ENCODE results near the gene OTOF. TPM values are rescaled to one million over a fixed set of nuclear protein-coding genes. Genes with fewer than 3 reads are reported as not detected.

The OTOF gene
- total and polyA plus RNA-seq, 2 of the 13 experiments (the other 11 are each of a cell fraction or from before 2014, with no cell fraction given): 0.04 TPM; not detected in 1

DNA sequence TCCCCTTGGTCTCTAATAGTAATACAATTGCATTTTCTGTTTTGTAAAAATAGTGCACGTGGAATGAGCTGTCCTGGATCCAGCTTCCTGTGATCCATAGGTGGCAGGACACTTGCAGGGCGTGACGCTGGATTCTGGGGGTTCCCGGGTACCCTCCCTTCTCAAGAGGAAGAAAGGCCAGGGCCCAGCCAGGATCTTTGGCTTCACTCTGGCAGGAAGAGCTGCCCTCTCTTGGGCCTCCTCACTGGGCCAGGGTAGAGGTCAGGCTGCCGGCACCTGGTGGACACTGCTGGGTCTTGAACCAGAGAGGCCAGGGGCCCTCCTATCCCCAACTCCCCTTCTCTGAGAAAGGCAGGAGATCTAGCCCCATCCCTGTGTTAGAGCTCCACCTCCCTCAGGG, 37.8 kb upstream of the OTOF start:
- intact Hi-C loops (cut with micrococcal nuclease; ENCODE audit: unreplicated experiment): no loop called here
- no peak overlapping the region for H3K4me3 ChIP-seq (replicated peaks in 1 of 3; ENCODE audit: insufficient read depth in 1 of 3, low read depth in 2 of 3, low read length in 3 of 3)
- H3K9ac ChIP-seq (ENCODE audit: insufficient read depth, low read depth, low read length): no peak overlapping the region
- WGBS (ENCODE audit: low lambda C conversion rate): 10% methylated on average over 5 of the region's 5 CpGs
- DNase-seq (ENCODE audit: low spot score) (no peak), ATAC-seq (no peak), FAIRE-seq (no peak)
- H3K27ac ChIP-seq (ENCODE audit: extremely low read length, insufficient read depth, low read length): no peak overlapping the region
- no peaks in the 10 kb centered on the region for H3K79me2 ChIP-seq (ENCODE audit: insufficient read depth, low read length)
- no peak overlapping the region for H2AFZ ChIP-seq (ENCODE audit: low read length)
- peaks cover 14 to 99% of the 10 kb centered on the region in 2 experiments for H3K27me3 ChIP-seq (ENCODE audit: control insufficient read depth in 1 of 2, insufficient read depth in 2 of 2, low read length in 2 of 2)
- ChIA-PET CTCF (ENCODE audit: low intra/inter-chr PET ratio, low total read pairs) (no interaction called here), POLR2A (no interaction called here)
- H3K4me2 ChIP-seq (ENCODE audit: low read depth, low read length): no peak overlapping the region
- BruUV-seq (replicated peaks): no TSS peak
- no peaks in the 10 kb centered on the region for H3K4me1 ChIP-seq (ENCODE audit: insufficient read depth, low read length)
- no peaks in the 10 kb centered on the region for H3K9me3 ChIP-seq (ENCODE audit: low read length)
- in situ Hi-C loops (cut with HindIII; ENCODE audit: extremely low pct_ligation_motif_present, low pct_unique_long_range_greater_than_20kb): no loop called here
- H3K36me3 ChIP-seq (replicated peaks in 1 of 2; ENCODE audit: control insufficient read depth in 1 of 2, insufficient read depth in 2 of 2, low read length in 2 of 2): no peaks in the 10 kb centered on the region
- H4K20me1 ChIP-seq (ENCODE audit: insufficient read depth, low read length): no peaks in the 10 kb centered on the region
- TF ChIP-seq NFKB2 (CRISPR knock-in tag; IDR thresholded peaks at IDR 0.05; ENCODE audit: borderline replicate concordance) (no peak), ZNF746 (CRISPR knock-in tag; IDR thresholded peaks at IDR 0.05) (no peak), CBX2 (IDR thresholded peaks at IDR 0.05; ENCODE audit: low read depth, low read length) (no peak), CBX2 (CRISPR knock-in tag; IDR thresholded peaks at IDR 0.05; ENCODE audit: low read depth) (no peak), ZNF552 (CRISPR knock-in tag; IDR thresholded peaks at IDR 0.05; ENCODE audit: borderline replicate concordance) (no peak), ZNF891 (CRISPR knock-in tag; IDR thresholded peaks at IDR 0.05) (no peak), FOXP4 (CRISPR knock-in tag; IDR thresholded peaks at IDR 0.05) (no peak), ESRRA (CRISPR knock-in tag; IDR thresholded peaks at IDR 0.05; ENCODE audit: low read depth) (no peak), NFIB (CRISPR knock-in tag; IDR thresholded peaks at IDR 0.05; ENCODE audit: borderline replicate concordance) (no peak), IRX3 (CRISPR knock-in tag; IDR thresholded peaks at IDR 0.05; ENCODE audit: borderline replicate concordance, low read depth) (no peak), ZNF513 (CRISPR knock-in tag; conservative IDR thresholded peaks at IDR 0.05) (no peak), PLRG1 (conservative IDR thresholded peaks at IDR 0.05) (no peak)
- TF ChIP-seq, protein P1, sequence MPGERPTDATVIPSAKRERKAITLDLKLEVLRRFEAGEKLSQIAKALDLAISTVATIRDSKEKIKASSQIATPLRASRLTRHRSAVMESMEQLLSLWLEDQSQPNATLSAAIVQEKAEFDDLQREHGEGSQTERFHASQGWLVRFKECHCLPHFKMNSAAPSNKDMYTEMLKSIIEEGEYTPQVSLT (CRISPR knock-in tag; IDR thresholded peaks at IDR 0.05; ENCODE audit: borderline replicate concordance, low read depth): no peak
- TF ChIP-seq, protein P2, sequence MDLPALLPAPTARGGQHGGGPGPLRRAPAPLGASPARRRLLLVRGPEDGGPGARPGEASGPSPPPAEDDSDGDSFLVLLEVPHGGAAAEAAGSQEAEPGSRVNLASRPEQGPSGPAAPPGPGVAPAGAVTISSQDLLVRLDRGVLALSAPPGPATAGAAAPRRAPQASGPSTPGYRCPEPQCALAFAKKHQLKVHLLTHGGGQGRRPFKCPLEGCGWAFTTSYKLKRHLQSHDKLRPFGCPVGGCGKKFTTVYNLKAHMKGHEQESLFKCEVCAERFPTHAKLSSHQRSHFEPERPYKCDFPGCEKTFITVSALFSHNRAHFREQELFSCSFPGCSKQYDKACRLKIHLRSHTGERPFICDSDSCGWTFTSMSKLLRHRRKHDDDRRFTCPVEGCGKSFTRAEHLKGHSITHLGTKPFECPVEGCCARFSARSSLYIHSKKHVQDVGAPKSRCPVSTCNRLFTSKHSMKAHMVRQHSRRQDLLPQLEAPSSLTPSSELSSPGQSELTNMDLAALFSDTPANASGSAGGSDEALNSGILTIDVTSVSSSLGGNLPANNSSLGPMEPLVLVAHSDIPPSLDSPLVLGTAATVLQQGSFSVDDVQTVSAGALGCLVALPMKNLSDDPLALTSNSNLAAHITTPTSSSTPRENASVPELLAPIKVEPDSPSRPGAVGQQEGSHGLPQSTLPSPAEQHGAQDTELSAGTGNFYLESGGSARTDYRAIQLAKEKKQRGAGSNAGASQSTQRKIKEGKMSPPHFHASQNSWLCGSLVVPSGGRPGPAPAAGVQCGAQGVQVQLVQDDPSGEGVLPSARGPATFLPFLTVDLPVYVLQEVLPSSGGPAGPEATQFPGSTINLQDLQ (CRISPR knock-in tag; IDR thresholded peaks at IDR 0.05): no peak
- TF ChIP-seq, protein P3, sequence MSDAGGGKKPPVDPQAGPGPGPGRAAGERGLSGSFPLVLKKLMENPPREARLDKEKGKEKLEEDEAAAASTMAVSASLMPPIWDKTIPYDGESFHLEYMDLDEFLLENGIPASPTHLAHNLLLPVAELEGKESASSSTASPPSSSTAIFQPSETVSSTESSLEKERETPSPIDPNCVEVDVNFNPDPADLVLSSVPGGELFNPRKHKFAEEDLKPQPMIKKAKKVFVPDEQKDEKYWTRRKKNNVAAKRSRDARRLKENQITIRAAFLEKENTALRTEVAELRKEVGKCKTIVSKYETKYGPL (CRISPR knock-in tag; IDR thresholded peaks at IDR 0.05): no peak
- TF ChIP-seq, protein P4, sequence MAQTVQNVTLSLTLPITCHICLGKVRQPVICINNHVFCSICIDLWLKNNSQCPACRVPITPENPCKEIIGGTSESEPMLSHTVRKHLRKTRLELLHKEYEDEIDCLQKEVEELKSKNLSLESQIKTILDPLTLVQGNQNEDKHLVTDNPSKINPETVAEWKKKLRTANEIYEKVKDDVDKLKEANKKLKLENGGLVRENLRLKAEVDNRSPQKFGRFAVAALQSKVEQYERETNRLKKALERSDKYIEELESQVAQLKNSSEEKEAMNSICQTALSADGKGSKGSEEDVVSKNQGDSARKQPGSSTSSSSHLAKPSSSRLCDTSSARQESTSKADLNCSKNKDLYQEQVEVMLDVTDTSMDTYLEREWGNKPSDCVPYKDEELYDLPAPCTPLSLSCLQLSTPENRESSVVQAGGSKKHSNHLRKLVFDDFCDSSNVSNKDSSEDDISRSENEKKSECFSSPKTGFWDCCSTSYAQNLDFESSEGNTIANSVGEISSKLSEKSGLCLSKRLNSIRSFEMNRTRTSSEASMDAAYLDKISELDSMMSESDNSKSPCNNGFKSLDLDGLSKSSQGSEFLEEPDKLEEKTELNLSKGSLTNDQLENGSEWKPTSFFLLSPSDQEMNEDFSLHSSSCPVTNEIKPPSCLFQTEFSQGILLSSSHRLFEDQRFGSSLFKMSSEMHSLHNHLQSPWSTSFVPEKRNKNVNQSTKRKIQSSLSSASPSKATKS (CRISPR knock-in tag; IDR thresholded peaks at IDR 0.05): no peak

Measured in HepG2 (cell line).